HEK293 (cell line): ENCODE measurements around the gene RPRD1B.

Experiments
- SP7 ChIP-seq: fragments of 450-650 bp; formaldehyde crosslinking; IDR thresholded peaks from 2 replicates; pipeline ENCODE4 v1.5.1; 2016; ENCODE audit warnings: missing biosample characterization, missing genetic modification characterization
- ZNF146 ChIP-seq: fragments of 450-650 bp; formaldehyde crosslinking; IDR thresholded peaks from 2 replicates; pipeline ENCODE4 v1.5.1; 2016; ENCODE audit warnings: missing biosample characterization, missing genetic modification characterization
- TF ChIP-seq, protein P1 (sequence below): fragments of 450-650 bp; formaldehyde crosslinking; conservative IDR thresholded peaks from 2 replicates; pipeline ENCODE4 v1.5.1; 2016; ENCODE audit warnings: low read depth, missing biosample characterization, missing genetic modification characterization
- TF ChIP-seq, protein P2 (sequence below): fragments of 450-650 bp; formaldehyde crosslinking; IDR thresholded peaks from 2 replicates; pipeline ENCODE4 v1.5.1; 2016; ENCODE audit warnings: missing biosample characterization, missing genetic modification characterization
- TF ChIP-seq, protein P3 (sequence below): fragments of 450-650 bp; IDR thresholded peaks from 2 replicates; pipeline ENCODE4 v1.5.1; 2018; ENCODE audit warnings: missing biosample characterization, missing genetic modification characterization
- TF ChIP-seq, protein P4 (sequence below): fragments of 450-650 bp; formaldehyde crosslinking; IDR thresholded peaks from 2 replicates; pipeline ENCODE4 v1.5.1; 2016; ENCODE audit warnings: missing biosample characterization, missing genetic modification characterization, low read depth

DNA sequence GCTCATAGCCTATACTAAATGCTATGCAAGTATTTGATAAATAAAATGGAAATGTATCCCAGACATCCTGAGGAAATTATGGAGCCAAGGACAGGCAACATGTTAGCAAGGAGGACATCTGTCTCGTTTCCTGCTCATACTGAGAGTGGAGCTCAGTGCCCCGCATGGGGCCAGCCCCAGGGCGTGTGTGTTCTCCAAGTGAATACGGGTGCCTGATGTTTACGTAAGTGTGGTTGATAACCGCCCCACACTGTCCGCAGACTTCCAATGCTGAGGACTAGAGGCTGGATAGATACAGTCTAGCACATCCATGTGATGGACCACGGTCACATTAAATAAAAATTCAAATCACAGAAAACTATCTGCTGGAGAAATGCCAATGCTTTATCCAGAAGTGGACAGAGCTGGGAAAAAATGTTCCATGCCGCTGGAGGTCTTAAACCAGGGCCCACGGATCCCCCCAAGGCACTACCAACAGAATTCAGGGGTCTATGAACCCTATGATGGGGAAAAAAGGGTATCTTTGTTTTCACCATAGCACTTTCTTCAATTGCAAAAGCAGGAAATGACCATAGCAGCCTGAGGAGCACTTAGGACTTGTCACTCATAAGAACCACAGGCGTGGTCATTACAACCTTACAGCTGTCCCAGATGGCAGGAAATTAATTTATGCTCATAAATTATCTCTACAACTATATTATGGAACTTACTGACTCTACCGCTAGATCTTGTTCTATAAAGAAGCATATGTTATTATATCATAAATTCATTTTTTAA is 106.6 kb downstream of the RPRD1B start:
- TF ChIP-seq ZNF146 (tag by site-specific recombination): no peak
- TF ChIP-seq, protein P1, sequence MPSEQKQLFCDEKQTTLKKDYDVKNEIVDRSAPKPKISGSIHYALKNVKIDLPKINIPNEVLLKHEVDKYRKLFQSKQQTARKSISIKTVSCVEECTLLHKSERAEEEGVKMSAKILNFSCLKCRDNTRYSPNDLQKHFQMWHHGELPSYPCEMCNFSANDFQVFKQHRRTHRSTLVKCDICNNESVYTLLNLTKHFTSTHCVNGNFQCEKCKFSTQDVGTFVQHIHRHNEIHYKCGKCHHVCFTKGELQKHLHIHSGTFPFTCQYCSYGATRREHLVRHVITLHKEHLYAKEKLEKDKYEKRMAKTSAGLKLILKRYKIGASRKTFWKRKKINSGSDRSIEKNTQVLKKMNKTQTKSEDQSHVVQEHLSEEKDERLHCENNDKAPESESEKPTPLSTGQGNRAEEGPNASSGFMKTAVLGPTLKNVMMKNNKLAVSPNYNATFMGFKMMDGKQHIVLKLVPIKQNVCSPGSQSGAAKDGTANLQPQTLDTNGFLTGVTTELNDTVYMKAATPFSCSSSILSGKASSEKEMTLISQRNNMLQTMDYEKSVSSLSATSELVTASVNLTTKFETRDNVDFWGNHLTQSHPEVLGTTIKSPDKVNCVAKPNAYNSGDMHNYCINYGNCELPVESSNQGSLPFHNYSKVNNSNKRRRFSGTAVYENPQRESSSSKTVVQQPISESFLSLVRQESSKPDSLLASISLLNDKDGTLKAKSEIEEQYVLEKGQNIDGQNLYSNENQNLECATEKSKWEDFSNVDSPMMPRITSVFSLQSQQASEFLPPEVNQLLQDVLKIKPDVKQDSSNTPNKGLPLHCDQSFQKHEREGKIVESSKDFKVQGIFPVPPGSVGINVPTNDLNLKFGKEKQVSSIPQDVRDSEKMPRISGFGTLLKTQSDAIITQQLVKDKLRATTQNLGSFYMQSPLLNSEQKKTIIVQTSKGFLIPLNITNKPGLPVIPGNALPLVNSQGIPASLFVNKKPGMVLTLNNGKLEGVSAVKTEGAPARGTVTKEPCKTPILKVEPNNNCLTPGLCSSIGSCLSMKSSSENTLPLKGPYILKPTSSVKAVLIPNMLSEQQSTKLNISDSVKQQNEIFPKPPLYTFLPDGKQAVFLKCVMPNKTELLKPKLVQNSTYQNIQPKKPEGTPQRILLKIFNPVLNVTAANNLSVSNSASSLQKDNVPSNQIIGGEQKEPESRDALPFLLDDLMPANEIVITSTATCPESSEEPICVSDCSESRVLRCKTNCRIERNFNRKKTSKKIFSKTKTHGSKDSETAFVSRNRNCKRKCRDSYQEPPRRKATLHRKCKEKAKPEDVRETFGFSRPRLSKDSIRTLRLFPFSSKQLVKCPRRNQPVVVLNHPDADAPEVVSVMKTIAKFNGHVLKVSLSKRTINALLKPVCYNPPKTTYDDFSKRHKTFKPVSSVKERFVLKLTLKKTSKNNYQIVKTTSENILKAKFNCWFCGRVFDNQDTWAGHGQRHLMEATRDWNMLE (tag by site-specific recombination): no peak
- no peak for TF ChIP-seq SP7
- TF ChIP-seq, protein P2, sequence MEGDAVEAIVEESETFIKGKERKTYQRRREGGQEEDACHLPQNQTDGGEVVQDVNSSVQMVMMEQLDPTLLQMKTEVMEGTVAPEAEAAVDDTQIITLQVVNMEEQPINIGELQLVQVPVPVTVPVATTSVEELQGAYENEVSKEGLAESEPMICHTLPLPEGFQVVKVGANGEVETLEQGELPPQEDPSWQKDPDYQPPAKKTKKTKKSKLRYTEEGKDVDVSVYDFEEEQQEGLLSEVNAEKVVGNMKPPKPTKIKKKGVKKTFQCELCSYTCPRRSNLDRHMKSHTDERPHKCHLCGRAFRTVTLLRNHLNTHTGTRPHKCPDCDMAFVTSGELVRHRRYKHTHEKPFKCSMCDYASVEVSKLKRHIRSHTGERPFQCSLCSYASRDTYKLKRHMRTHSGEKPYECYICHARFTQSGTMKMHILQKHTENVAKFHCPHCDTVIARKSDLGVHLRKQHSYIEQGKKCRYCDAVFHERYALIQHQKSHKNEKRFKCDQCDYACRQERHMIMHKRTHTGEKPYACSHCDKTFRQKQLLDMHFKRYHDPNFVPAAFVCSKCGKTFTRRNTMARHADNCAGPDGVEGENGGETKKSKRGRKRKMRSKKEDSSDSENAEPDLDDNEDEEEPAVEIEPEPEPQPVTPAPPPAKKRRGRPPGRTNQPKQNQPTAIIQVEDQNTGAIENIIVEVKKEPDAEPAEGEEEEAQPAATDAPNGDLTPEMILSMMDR: no peak
- TF ChIP-seq, protein P3, sequence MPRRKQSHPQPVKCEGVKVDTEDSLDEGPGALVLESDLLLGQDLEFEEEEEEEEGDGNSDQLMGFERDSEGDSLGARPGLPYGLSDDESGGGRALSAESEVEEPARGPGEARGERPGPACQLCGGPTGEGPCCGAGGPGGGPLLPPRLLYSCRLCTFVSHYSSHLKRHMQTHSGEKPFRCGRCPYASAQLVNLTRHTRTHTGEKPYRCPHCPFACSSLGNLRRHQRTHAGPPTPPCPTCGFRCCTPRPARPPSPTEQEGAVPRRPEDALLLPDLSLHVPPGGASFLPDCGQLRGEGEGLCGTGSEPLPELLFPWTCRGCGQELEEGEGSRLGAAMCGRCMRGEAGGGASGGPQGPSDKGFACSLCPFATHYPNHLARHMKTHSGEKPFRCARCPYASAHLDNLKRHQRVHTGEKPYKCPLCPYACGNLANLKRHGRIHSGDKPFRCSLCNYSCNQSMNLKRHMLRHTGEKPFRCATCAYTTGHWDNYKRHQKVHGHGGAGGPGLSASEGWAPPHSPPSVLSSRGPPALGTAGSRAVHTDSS (tag by site-specific recombination): no peak
- TF ChIP-seq, protein P4, sequence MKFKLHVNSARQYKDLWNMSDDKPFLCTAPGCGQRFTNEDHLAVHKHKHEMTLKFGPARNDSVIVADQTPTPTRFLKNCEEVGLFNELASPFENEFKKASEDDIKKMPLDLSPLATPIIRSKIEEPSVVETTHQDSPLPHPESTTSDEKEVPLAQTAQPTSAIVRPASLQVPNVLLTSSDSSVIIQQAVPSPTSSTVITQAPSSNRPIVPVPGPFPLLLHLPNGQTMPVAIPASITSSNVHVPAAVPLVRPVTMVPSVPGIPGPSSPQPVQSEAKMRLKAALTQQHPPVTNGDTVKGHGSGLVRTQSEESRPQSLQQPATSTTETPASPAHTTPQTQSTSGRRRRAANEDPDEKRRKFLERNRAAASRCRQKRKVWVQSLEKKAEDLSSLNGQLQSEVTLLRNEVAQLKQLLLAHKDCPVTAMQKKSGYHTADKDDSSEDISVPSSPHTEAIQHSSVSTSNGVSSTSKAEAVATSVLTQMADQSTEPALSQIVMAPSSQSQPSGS (tag by site-specific recombination): no peak
